ENCODE data around the gene SLC17A8. TPM values are rescaled to one million over a fixed set of nuclear protein-coding genes. Genes with fewer than 3 reads are reported as not detected.

The SLC17A8 gene
- polyA plus RNA-seq, 4 donors: 0.22 to 0.51 (median 0.37) TPM

DNA sequence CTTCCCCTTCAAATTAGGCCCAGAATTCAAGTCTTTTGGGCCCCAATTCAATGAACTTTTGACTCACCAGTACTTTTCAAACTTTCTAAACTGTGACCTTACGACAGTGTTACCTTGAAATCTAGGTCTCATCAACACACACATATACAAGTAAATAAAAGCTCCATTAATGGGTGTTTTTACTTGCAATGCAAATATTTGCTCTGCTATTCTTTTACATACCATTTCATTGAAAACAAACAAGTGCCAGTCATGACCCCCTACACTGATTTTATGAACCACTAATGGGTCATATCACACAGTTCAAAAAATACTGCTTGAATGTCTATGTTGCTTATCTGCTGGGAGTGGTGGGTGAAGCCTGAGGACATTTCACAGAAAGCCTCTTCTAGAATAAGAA, 107.7 kb downstream of the SLC17A8 start:
- no peak for DNase-seq (ENCODE audit: low read depth in 4 of 4, low spot score in 3 of 4)

DNA sequence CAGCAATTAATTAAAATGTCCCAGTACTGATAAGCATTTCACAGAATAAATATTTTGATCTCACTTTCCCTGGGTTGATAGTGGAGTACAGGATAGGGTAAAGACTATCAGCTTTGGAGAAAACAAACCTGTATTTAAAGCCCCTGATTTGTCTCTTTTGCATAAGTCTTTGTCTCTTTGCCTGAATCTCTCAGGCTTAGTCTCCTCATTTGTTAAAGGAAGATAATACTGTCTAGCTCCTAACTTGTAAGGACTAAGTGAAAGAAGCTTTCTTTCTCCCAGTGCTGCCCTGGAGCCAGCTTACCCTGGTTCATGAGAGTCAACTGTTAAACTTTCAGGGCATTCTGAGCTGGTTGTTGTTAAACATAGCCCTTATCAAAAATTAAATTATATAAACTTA, 111.3 kb downstream of the SLC17A8 start:
- no peak for DNase-seq (ENCODE audit: low read depth in 4 of 4, low spot score in 3 of 4)

Other genes with a start within 250 kb of the SLC17A8 start
- gene BLTP3B, start 214.2 kb upstream of the SLC17A8 start, polyA plus RNA-seq (ENCODE audit: insufficient read length in 4 of 4): 10 to 100 TPM; 20.7 to 24.3 (median 22.3) TPM
- gene ACTR6, start 156.3 kb upstream of the SLC17A8 start, polyA plus RNA-seq (ENCODE audit: insufficient read length in 4 of 4): 10 to 100 TPM; 36.9 to 41.0 (median 39.3) TPM
- gene DEPDC4, start 90.0 kb upstream of the SLC17A8 start, polyA plus RNA-seq (ENCODE audit: insufficient read length in 4 of 4): 1 to 10 TPM; 4.1 to 5.9 (median 4.8) TPM
- gene SCYL2, start 89.9 kb upstream of the SLC17A8 start, polyA plus RNA-seq (ENCODE audit: insufficient read length in 4 of 4): 10 to 100 TPM; 49.3 to 62.0 (median 54.5) TPM
- gene NR1H4, start 116.8 kb downstream of the SLC17A8 start, polyA plus RNA-seq (ENCODE audit: insufficient read length in 4 of 4): 10 to 100 TPM; 13.0 to 18.6 (median 15.0) TPM
- gene GAS2L3, start 216.6 kb downstream of the SLC17A8 start, polyA plus RNA-seq (ENCODE audit: insufficient read length in 4 of 4): 10 to 100 TPM; 16.1 to 20.9 (median 19.2) TPM

All from right renal pelvis (tissue), 4 donors.